AG09319 (cell line): ENCODE results near the gene RSPO3.
"Not testable (repeated sequence)": the region's sequence is repeated elsewhere in the genome, so short reads cannot be mapped to it uniquely, and the experiment has no call there.

Source experiments
- DNase-seq: peaks from one replicate; pipeline ENCODE4 v3.0.0-alpha.2; 2010; ENCODE audit warnings: low read depth; ENCODE audit errors: extremely low read depth
- CTCF ChIP-seq: IDR thresholded peaks from 2 replicates; pipeline ENCODE4 v1.5.1; 2011; ENCODE audit warnings: low read depth, mild to moderate bottlenecking, inconsistent platforms, low read length, moderate library complexity

RSPO3 gene

GRCh38 chr6:127210725-127211124, 92.3 kb downstream of the RSPO3 start:
- no peak for DNase-seq
- TF ChIP-seq CTCF: no peak

- no peak for TF ChIP-seq CTCF
- DNase-seq: no peak
Measured at GRCh38 chr6:127212376-127212775, 93.9 kb downstream of the RSPO3 start.

GRCh38 chr6:127214032-127214431, 95.6 kb downstream of the RSPO3 start:
- DNase-seq: not testable (repeated sequence)

- DNase-seq: not testable (repeated sequence)
Measured at GRCh38 chr6:127214531-127214930, 96.1 kb downstream of the RSPO3 start.

- TF ChIP-seq CTCF: no peak
Measured at GRCh38 chr6:127215931-127216330, 97.5 kb downstream of the RSPO3 start.

GRCh38 chr6:127216810-127217789, 98.6 kb downstream of the RSPO3 start:
- no peak for TF ChIP-seq CTCF
- DNase-seq: no peak

More at GRCh38 chr6:127215931-127216330, 97.5 kb downstream of the RSPO3 start:
- DNase-seq: no peak

- no peak for TF ChIP-seq CTCF
- no peak for DNase-seq
Measured at GRCh38 chr6:127219869-127220268, 101.4 kb downstream of the RSPO3 start.

- TF ChIP-seq CTCF: no peak
- no peak for DNase-seq
Measured at GRCh38 chr6:127221201-127221600, 102.7 kb downstream of the RSPO3 start.
